Cardiac fibroblast (primary cell): ENCODE data around the gene AK4.
"Not testable (repeated sequence)": the region's sequence is repeated elsewhere in the genome, so short reads cannot be mapped to it uniquely, and the experiment has no call there.

Source experiments
- DNase-seq, 2 donors: peaks; one replicate each; pipeline versions ENCODE4 v3.0.0 to v3.0.0-alpha.2; 2010; ENCODE audit warnings: low read depth in 2 of 2
- H3K4me3 ChIP-seq, 2 donors: replicated peaks in 1 of 2; 1 replicate in 1 of 2; 2 replicates in 1 of 2; pipeline ENCODE4 v1.5.1; 2011; ENCODE audit warnings: low read depth in 2 of 2, low read length in 2 of 2, mild to moderate bottlenecking in 2 of 2, moderate library complexity in 1 of 2
- TF ChIP-seq, protein P1 (sequence below): IDR thresholded peaks from one replicate; pipeline ENCODE4 v1.5.1; 2011; ENCODE audit warnings: low read depth, mild to moderate bottlenecking, low read length, inconsistent platforms

AK4 gene

DNA sequence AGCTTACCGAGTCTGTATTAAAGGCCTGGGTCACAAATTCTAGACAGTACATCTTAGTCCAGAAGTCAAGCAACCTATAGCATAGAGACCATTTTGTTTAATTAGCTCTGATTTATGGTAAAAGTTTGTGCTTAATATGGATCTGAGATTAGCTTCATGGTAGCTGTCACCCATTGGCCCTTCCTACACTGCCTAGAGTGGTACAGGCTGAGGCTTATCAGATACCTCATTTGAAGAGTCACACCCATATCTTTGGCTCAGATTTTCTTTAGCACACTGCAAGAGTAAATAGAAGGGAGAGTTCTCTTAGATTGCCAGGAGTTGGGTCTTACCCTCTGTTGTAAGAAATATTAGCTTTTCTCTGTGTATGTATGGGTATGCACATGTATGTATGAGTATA lies 3.6 kb downstream of the AK4 start:
- TF ChIP-seq, protein P1, sequence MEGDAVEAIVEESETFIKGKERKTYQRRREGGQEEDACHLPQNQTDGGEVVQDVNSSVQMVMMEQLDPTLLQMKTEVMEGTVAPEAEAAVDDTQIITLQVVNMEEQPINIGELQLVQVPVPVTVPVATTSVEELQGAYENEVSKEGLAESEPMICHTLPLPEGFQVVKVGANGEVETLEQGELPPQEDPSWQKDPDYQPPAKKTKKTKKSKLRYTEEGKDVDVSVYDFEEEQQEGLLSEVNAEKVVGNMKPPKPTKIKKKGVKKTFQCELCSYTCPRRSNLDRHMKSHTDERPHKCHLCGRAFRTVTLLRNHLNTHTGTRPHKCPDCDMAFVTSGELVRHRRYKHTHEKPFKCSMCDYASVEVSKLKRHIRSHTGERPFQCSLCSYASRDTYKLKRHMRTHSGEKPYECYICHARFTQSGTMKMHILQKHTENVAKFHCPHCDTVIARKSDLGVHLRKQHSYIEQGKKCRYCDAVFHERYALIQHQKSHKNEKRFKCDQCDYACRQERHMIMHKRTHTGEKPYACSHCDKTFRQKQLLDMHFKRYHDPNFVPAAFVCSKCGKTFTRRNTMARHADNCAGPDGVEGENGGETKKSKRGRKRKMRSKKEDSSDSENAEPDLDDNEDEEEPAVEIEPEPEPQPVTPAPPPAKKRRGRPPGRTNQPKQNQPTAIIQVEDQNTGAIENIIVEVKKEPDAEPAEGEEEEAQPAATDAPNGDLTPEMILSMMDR = no peak
- H3K4me3 ChIP-seq = no peak overlapping the region
- DNase-seq = no peak

DNA sequence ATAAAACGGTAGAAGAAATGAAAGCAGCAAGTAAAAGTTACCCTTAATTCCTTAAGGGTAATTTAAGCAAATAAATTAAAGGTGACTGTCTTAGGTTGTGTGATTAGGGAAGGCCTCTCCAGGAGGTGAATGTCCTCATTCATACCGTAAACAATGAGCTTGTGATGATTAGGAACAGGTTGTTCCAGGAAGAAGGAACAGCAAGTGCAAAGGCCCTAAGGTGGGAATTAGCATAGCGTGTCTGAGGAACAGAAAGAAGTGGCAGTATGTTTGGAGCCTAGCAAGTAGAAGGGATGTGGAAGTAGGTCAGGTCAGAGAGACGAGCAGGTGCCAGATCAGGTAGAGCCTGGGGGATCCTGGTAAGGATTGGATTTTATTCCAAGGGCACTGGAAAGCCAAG lies 5.6 kb downstream of the AK4 start:
- no peak overlapping the region for H3K4me3 ChIP-seq
- TF ChIP-seq, protein P1 = no peak
- no peak for DNase-seq

DNA sequence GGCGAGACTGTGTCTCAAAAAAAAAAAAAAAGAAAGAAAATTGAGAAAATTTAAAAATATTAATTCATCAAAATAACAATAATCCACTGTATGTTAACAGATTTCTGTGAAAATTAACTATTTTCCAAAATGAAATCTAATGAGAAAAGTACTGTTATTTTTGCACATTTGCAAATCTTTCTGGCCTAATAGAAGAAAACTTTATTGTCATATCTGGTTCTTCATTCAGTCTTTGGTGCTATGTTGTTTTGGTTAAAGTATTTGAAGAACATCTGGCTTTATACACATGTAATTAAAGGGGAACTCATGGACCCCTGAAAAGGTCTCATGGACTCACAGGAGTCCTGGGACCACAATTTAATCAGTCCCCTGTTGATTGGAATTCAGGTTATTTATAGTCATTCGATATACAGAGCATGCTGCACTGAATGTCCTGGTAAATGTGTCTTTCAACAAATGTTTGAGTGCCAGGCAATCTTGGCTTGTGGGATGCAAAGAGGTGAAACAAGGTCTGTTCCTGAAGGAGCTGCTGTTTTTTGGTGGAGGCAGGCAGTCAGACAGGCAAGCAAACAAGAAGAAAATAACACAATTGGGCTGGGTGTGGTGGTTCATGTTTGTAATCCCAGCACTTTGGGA lies 9.0 kb downstream of the AK4 start:
- TF ChIP-seq, protein P1 = no peak
- H3K4me3 ChIP-seq = no peak overlapping the region
- no peak for DNase-seq

DNA sequence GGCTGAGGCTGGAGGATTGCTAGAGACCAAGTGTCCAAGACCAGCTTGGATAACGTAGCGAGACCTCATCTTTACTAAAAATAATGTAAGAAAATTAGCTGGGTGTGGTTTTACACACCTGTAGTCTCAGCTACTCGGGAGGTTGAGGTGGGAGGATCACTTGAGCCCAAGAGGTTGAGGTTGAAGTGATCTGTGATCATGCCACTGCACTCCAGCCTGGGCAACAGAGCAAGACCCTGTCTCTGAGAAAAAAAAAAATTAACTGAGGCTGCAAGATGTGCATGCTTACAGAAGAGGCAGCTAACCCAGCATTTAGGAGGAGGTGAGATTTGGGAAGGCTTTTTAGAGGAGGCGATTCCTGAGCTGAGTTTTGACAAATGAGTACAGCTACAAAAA lies 9.5 kb downstream of the AK4 start:
- no peak for DNase-seq
- no peak overlapping the region for H3K4me3 ChIP-seq
- TF ChIP-seq, protein P1 = no peak

DNA sequence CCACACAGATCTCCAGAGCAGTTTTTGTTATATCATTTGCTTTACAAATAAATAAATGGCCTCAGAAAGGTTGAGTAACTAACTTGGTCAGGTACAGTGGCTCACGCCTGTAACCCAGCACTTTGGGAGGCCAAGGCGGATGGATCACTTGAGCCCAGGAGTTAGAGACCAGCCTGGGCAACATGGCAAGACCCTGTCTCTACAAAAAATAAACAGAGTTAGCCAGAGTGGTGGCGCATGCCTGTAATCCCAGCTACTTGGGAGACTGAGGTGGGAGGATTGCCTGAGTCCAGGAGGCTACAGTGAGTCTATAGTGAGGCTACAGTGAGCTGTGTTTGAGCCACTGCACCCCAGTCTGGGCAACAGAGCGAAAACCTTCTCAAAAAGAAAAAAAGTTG lies 11.3 kb downstream of the AK4 start:
- DNase-seq, H3K4me3 ChIP-seq: not testable (repeated sequence)

DNA sequence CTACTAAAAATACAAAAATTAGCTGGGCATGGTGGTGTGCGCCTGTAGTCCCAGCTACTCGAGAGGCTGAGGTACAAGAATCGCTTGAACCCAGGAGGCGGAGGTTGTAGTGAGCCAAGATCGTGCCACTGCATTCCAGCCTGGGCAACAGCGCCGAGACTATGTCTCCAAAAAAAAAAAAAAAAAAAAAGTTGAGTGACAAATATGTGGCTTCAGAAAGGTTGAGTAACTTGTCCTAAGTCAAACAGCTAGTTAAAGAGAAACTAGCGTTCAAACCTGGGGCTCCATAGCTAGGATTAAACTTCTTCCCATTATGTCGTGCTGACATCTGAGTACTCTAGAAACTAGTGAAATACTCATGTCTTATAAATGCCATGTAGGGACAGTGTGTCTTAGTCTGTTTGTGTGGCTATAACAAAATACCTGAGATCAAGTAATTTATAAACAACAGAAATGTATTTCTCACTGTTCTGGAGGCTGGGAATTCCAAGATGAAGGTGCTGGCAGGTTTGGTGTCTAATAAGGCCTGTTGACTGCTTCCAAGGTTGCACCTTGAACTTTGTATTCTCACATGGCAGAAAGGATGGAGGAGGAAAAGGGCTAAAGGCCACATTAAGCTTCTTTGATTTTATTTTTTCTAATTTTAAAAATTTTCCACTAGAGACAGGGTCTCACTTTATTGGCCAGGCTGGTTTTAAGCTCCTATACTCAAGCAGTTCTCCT lies 12.0 kb downstream of the AK4 start:
- no peak for DNase-seq
- TF ChIP-seq, protein P1 = no peak
- no peak overlapping the region for H3K4me3 ChIP-seq

DNA sequence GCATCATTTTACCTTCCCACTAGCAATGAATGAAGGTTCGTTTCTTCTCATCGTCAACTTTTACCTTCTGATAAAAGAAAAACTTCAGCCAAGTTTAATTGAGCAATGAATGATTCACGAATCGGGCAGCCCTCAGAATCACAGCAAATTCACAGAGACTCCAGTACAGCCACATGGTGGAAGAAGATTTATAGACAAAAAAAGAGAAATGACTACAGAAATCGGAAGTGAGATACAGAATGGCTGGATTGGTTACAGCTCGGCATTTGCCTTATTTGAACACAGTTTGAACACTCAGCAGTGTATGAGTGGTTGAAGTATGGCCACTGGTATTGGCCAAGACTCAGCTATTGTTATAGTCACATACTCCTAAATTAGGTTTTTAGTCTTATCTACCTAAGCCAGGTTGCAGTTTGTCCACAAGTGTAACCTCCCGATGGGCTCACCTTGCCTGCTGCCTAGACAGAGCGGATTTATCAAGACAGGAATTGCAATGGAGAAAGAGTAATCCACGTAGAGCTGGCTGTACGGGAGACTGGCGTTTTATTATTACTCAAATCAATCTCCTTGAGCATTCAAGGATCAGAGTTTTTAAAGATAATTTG lies 15.3 kb downstream of the AK4 start:
- no peak overlapping the region for H3K4me3 ChIP-seq
- DNase-seq = peak; percentile 54 to 57
- TF ChIP-seq, protein P1 = no peak

DNA sequence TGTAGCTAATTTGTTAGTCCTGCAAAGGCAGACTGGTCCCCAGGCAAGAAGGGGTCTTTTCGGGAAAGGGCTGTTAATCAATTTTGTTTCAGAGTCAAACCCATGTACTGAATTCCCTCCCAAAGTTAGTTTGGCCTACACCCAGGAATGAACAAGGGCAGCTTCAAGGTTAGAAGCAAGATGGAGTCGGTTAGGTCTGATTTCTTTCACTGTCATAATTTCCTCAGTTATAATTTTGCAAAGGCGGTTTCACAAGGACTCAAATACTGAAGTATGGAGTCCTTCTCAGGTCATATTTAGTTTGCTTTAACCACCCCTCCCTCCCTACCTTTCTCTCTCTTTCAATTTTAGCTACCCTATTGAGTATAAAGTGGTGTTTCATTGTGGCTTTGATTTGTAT lies 16.1 kb downstream of the AK4 start:
- DNase-seq = not testable (repeated sequence)

More for the DNA sequence above, 16.1 kb downstream of the AK4 start:
- H3K4me3 ChIP-seq = not testable (repeated sequence)
